GM06990 (cell line): Measurements from ENCODE around the gene B4GALT5.
"Not testable (repeated sequence)": the region's sequence is repeated elsewhere in the genome, so short reads cannot be mapped to it uniquely, and the experiment has no call there.

Source experiments
- DNase-seq: peaks from one replicate; pipeline ENCODE4 v3.0.0-alpha.2; 2011; ENCODE audit not compliant: insufficient read length; ENCODE audit errors: extremely low read depth
- H3K27me3 ChIP-seq: replicated peaks from 2 replicates; pipeline ENCODE4 v1.6.0; 2011; ENCODE audit warnings: low read length; ENCODE audit not compliant: control insufficient read depth, insufficient read depth
- H3K36me3 ChIP-seq: 2 replicates; pipeline ENCODE4 v1.5.1; 2011; ENCODE audit warnings: low read length; ENCODE audit not compliant: control insufficient read depth, insufficient read depth
- H3K4me3 ChIP-seq: replicated peaks from 2 replicates; pipeline ENCODE4 v1.5.1; 2011; ENCODE audit warnings: low read depth, mild to moderate bottlenecking, control low read depth, low read length
- CTCF ChIP-seq: IDR thresholded peaks from 2 replicates; pipeline ENCODE4 v1.5.1; 2011; ENCODE audit warnings: low read length, control low read depth, mild to moderate bottlenecking, inconsistent platforms; ENCODE audit not compliant: insufficient read depth, poor library complexity, severe bottlenecking

The B4GALT5 gene

GRCh38 chr20:49707118-49707517 is 6.6 kb downstream of the B4GALT5 start:
- DNase-seq, result no peak
- TF ChIP-seq CTCF, result no peak
- Histone ChIP-seq H3K4me3 (no peak overlapping the region), H3K36me3 (no peaks in the 10 kb centered on the region), H3K27me3 (no peaks in the 10 kb centered on the region)

GRCh38 chr20:49706630-49707091 is 7.0 kb downstream of the B4GALT5 start:
- Histone ChIP-seq H3K27me3 (no peaks in the 10 kb centered on the region), H3K36me3 (no peaks in the 10 kb centered on the region), H3K4me3 (no peak overlapping the region)
- DNase-seq, result no peak
- TF ChIP-seq CTCF, result no peak

- H3K27me3 ChIP-seq, H3K36me3 ChIP-seq, H3K4me3 ChIP-seq, DNase-seq: not testable (repeated sequence)
These were observed 7.8 kb downstream of the B4GALT5 start for GRCh38 chr20:49705893-49706292.

GRCh38 chr20:49705358-49705757 is 8.3 kb downstream of the B4GALT5 start:
- no peak overlapping the region for H3K4me3 ChIP-seq
- H3K27me3 ChIP-seq, result no peaks in the 10 kb centered on the region
- no peaks in the 10 kb centered on the region for H3K36me3 ChIP-seq
- TF ChIP-seq CTCF, result no peak
- peak; percentile 43 for DNase-seq

GRCh38 chr20:49704932-49705336 is 8.7 kb downstream of the B4GALT5 start:
- Histone ChIP-seq H3K4me3 (no peak overlapping the region), H3K36me3 (no peaks in the 10 kb centered on the region), H3K27me3 (no peaks in the 10 kb centered on the region)
- no peak for DNase-seq
- no peak for TF ChIP-seq CTCF

- Histone ChIP-seq H3K4me3 (no peak overlapping the region), H3K27me3 (no peaks in the 10 kb centered on the region), H3K36me3 (no peaks in the 10 kb centered on the region; the same call in 1 of the 2 replicates)
- no peak for TF ChIP-seq CTCF
- DNase-seq, result no peak
These were observed 11.8 kb downstream of the B4GALT5 start for GRCh38 chr20:49701916-49702315.
